ENCODE measurements around the gene NR1D1.
A peak's percentile ranks its signal among the peaks of the same experiment; 100 is the strongest.

Gene NR1D1

DNA sequence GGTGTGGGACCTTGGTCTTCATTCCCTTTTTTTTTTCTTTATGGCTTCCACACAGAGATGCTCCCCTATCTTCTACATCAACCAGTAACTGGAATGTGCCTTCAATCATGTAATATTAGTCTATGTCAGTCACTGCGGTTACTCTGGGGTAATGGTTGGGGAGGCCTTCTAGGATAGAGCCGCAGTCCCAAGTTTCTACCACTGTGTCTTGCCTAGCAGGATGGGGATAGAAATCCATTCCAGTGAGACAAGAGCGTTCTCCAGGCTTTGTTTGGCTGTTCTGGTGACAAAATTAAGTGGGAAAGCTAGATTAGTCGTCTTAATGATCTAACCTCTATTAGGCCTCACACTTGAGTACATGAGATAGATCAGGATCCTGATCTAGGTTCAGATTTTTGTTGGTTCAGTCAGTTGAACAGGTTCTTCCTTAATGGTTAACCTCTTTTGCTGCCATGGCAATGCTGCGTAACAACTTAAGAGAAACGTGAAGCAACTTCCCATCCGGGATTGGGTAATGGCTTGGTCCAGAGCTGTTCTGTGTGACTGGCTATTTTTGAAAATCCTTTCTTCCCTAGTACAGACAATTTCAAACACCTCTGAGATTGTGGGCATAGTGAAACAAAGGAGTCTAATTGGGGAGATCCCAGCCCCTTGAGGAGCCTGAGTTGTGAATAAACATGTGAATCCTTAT, 30.1 kb upstream of the NR1D1 start:
- no peak for DNase-seq (ENCODE audit: low spot score)
- Histone ChIP-seq H3K27ac (peak overlapping the region in 1 of 2 donors; percentile 58), H3K4me3 (no peak overlapping the region)
- TF ChIP-seq, protein P1, sequence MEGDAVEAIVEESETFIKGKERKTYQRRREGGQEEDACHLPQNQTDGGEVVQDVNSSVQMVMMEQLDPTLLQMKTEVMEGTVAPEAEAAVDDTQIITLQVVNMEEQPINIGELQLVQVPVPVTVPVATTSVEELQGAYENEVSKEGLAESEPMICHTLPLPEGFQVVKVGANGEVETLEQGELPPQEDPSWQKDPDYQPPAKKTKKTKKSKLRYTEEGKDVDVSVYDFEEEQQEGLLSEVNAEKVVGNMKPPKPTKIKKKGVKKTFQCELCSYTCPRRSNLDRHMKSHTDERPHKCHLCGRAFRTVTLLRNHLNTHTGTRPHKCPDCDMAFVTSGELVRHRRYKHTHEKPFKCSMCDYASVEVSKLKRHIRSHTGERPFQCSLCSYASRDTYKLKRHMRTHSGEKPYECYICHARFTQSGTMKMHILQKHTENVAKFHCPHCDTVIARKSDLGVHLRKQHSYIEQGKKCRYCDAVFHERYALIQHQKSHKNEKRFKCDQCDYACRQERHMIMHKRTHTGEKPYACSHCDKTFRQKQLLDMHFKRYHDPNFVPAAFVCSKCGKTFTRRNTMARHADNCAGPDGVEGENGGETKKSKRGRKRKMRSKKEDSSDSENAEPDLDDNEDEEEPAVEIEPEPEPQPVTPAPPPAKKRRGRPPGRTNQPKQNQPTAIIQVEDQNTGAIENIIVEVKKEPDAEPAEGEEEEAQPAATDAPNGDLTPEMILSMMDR (IDR thresholded peaks at IDR 0.05), result no peak

DNA sequence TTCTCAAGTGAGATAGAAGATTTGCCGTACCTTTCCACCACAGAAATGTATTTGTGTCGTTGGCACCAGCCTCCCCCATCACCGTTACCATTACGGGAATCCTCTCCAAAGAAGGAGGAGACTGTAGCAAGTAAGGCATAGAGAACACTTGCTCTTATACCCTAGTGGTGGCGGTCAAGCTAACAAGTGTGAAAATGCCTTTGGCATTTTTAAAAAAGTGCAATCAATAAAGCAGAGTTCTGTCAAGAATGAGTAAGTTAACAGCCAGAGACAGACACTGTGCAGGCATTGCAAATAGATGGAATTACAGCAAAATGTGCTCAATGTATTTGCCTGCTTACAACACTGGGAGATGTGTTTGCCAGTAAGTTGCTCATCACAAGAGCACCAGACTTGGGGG, 29.1 kb upstream of the NR1D1 start:
- Histone ChIP-seq H3K4me3 (no peak overlapping the region), H3K27ac (no peak overlapping the region)
- no peak for DNase-seq (ENCODE audit: low spot score)
- TF ChIP-seq, protein P1 (IDR thresholded peaks at IDR 0.05), result no peak

DNA sequence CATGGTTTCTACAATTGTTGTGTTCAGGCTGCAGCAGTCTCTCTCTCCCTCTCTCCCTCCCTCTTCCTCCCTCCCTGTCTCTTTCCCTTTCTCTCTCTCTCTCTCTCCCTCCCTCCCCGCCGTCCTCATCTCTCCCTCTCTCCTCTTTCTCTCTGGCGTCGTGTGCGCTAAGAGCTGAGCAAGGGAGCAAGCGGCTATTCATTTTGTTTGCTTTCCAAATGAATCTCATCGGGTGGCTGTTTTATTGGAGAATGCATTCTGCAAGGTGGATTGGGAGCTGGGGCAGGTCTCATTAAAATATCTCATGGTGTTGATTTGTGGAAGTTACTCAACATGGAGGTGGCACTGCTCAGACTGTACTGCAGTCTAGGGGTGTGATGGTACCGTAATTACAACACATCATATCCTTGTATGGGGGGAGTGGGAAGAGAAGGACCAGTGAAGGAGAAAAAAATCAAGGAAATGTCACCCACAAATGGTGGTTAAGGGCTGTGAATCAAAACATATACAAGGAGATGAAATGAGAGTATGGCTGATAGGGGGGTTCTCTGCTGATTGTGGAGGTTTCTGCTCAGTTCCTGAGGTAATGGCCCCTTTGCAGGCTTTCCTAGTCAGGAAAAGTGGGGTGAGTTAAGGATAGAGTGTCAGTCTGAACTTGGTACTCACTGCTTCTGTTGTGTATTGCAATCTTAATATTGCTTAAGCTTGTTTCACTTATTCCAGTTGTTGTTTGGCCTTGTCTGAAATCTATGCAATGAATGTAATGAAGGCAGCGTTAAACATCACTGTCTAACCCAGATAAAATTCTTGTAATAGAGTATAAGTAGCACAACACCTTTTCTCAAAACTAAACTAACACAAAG, 24.1 kb upstream of the NR1D1 start:
- TF ChIP-seq, protein P1 (IDR thresholded peaks at IDR 0.05), result no peak
- DNase-seq (ENCODE audit: low spot score), result no peak
- peak overlapping the region; percentile 99 for H3K4me3 ChIP-seq
- peak overlapping the region; percentile 62 to 99 for H3K27ac ChIP-seq

DNA sequence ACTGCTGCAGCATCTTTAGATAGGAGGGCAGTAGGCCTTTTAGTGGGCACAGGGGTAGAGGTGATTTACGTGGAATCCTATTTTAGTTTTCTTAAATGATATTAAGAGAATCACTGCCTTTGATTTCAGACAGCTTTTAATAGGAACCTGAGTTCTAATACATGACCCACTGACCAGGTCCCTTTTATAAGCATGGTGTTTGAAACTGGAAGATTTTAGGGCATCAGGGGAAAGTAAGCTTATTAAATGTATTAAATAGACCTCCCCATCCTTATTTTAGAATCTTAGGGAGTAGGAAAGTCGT, 23.4 kb upstream of the NR1D1 start:
- DNase-seq (ENCODE audit: low spot score), result no peak
- peak overlapping the region; percentile 99 to 100 for H3K27ac ChIP-seq
- peak overlapping the region; percentile 99 for H3K4me3 ChIP-seq
- TF ChIP-seq, protein P1 (IDR thresholded peaks at IDR 0.05), result no peak

DNA sequence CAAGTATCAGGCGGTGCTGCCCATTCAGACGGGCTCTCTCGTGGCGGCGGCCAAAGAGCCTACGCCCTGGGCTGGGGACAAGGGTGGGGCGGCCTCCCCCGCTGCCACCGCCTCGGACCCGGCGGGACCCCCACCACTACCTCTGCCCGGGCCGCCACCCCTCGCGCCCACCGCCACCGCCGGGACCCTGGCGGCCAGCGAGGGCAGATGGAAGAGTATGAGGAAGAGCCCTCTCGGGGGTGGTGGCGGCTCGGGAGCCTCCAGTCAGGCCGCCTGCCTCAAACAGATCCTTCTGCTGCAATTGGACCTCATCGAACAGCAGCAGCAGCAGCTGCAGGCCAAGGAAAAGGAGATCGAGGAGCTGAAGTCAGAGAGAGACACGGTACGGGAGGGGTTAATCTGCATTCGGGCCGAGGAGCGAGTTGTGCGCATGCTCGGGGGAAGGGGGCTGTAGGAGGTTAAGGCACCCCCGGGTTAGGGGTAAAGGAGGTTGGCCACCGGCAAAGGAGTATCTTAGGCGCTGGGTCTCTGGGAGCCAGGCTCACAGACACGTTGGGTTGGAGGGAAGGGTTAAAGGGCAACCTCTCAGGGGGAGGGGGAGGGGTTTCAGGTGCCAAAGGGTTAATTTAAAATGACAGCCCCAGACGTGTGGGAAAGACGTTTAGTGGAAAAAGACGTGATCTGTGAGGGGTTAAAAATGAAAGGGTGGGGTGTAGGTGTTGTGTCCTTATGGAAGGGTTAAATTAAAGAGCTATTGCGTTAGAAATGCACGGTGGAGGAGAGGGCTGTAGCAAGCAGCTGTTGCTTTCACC, 22.8 kb upstream of the NR1D1 start:
- Histone ChIP-seq H3K4me3 (peak overlapping the region; percentile 99), H3K27ac (peak overlapping the region; percentile 99 to 100)
- peak; percentile 76 for DNase-seq (ENCODE audit: low spot score)
- TF ChIP-seq, protein P1 (IDR thresholded peaks at IDR 0.05), result no peak

DNA sequence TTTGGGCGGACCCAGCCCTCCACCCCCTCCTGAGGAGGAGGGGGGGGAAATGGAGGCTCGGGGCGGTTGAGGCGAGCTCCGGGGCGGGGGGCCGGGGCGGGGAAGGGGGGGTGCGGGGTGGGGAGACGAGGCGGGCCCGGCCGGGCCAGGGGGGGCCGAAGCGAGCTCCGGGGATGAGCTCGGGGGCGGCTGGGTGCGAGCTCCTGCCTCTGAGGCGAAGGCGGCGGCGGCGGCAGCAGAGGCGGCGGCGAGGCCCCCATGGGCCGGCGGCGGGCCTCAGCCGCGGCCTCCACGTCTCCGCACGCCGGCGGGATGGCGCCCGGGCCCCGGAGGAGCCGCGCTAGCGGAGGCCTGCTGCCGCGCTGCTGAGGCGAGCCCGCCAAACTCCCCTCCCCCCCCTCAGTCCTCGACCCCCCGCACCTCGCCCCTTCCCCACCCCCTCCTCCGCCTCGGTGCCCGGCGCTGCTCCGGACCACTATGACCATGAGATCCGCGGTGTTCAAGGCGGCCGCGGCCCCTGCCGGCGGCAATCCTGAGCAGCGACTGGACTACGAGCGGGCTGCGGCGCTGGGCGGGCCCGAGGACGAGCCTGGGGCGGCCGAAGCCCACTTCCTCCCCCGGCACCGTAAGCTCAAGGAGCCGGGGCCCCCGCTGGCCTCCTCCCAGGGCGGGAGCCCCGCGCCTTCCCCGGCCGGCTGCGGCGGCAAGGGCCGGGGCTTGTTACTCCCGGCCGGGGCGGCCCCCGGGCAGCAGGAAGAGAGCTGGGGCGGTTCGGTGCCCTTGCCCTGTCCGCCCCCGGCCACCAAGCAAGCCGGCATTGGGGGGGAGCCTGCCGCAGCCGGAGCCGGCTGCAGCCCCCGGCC, 22.0 kb upstream of the NR1D1 start:
- TF ChIP-seq, protein P1 (IDR thresholded peaks at IDR 0.05), result no peak
- DNase-seq (ENCODE audit: low spot score), result peak; percentile 77
- peak overlapping the region; percentile 99 for H3K4me3 ChIP-seq
- H3K27ac ChIP-seq, result peak overlapping the region; percentile 99 to 100

Data from coronary artery (tissue), 2 donors.